Fibroblast of mammary gland (primary cell): Measurements from ENCODE around the gene IGSF5.

Experiments used
- DNase-seq: peaks from one replicate; pipeline ENCODE4 v3.0.0-alpha.2; 2010; ENCODE audit warnings: low read depth
- H3K4me3 ChIP-seq: 2 replicates; pipeline ENCODE4 v1.5.1; 2011; ENCODE audit warnings: low read depth, mild to moderate bottlenecking, low read length, moderate library complexity; ENCODE audit not compliant: control insufficient read depth
- CTCF ChIP-seq: conservative IDR thresholded peaks from 2 replicates; pipeline ENCODE4 v1.5.1; 2011; ENCODE audit warnings: low read depth, low read length, inconsistent platforms; ENCODE audit not compliant: control insufficient read depth, insufficient read depth

IGSF5 gene

GRCh38 chr21:39720126-39720778 lies 24.7 kb upstream of the IGSF5 start:
- no peak for TF ChIP-seq CTCF
- peak; percentile 9 for DNase-seq
- no peak overlapping the region for H3K4me3 ChIP-seq

- TF ChIP-seq CTCF: no peak
- DNase-seq: no peak
- H3K4me3 ChIP-seq: no peak overlapping the region
Observed at GRCh38 chr21:39721885-39722284, 23.1 kb upstream of the IGSF5 start.

GRCh38 chr21:39724944-39725343 lies 20.0 kb upstream of the IGSF5 start:
- no peak for DNase-seq
- no peak for TF ChIP-seq CTCF
- H3K4me3 ChIP-seq: no peak overlapping the region

GRCh38 chr21:39726133-39726532 lies 18.9 kb upstream of the IGSF5 start:
- H3K4me3 ChIP-seq: no peak overlapping the region
- DNase-seq: no peak
- TF ChIP-seq CTCF: no peak

DNA sequence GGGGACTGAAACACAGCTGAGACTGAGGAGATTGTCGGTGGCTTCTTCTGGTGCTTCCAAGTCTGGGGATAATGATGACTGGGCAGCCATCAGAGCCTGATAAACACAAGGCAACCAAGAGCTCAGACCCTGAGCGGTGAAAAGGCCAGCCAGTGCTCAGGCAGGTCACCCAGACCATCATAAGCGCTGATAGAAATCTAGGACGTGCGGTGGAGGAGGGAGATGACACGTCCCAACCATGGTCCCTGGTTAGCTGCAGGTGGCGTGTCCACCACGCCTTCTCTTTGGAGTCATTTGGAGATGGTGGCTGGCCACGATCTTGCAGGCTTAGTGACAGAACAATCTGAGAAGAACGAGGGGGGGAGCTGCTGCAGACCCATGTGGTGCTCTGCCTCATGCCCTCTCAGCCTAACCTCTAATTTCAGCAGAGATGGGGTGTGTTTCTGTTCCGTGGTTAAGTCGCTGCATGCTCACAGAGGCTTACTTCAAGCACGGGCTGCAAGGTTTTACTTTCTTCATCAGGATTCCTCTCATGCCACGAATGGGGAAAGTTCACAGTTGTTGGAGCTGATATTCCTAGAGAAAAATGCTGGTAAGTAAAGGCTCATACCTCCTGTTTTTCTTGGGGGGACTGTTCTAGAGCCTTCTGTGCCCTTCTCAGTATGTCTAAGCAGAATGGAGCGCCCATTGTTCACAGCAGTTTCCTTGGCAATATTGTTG lies 17.4 kb upstream of the IGSF5 start:
- no peak for DNase-seq
- no peak overlapping the region for H3K4me3 ChIP-seq
- TF ChIP-seq CTCF: no peak

DNA sequence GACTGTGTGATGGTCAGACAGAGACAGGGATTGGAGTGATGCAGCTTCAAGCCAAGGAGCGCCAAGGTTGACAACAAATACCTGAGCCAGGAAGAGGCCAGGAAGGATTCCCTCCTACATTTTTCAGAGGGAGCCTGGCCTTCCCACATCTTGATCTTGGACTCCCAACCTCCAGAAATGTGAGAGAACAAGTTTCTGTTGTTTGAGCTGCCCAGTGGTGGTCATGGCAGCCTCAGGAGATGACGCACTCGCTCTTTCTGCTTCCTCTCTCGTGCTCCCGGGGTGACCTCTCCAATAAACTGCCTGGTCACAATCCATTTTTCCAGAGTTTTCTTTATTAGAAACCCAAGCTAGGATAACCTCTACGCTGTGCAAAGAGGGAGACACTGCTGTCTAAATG lies 16.6 kb upstream of the IGSF5 start:
- no peak for DNase-seq
- TF ChIP-seq CTCF: no peak
- no peak overlapping the region for H3K4me3 ChIP-seq
